Panc1 (cell line): Measurements from ENCODE around the gene BRD2.

ENCODE experiments used
- CTCF ChIP-seq: fragments of 450-650 bp; IDR thresholded peaks from 2 replicates; pipeline ENCODE4 v1.5.1; 2017; ENCODE audit warnings: mild to moderate bottlenecking
- POLR2AphosphoS5 ChIP-seq: IDR thresholded peaks from 2 replicates; pipeline ENCODE4 v1.6.1; 2012; ENCODE audit warnings: mild to moderate bottlenecking, low read depth, low read length, moderate library complexity
- REST ChIP-seq, 2 experiments: IDR thresholded peaks; 2 replicates each; pipeline ENCODE4 v1.6.1; 2011 to 2012; ENCODE audit warnings: low read depth in 2 of 2, control low read depth in 1 of 2, low read length in 1 of 2, mild to moderate bottlenecking in 1 of 2, moderate library complexity in 1 of 2; ENCODE audit not compliant: insufficient read depth in 1 of 2
- SIN3A ChIP-seq: IDR thresholded peaks from 2 replicates; pipeline ENCODE4 v1.6.1; 2012; ENCODE audit warnings: low read depth, mild to moderate bottlenecking, low read length, moderate library complexity, borderline replicate concordance; ENCODE audit not compliant: insufficient read depth

- TF ChIP-seq CTCF (no peak), REST (IDR thresholded peaks at IDR 0.05; ENCODE audit: insufficient read depth in 1 of 2, low read depth in 2 of 2, low read length in 1 of 2) (no peak), POLR2AphosphoS5 (no peak), SIN3A (no peak)
These were observed 42.0 kb downstream of the BRD2 start for GRCh38 chr6:33010356-33010755.
